ENCODE measurements around the gene ACBD3.

The ACBD3 gene

GRCh38 chr1:226201029-226201593 is 14.6 kb upstream of the ACBD3 start:
- peak in 1 of 5 donors; percentile 11 for DNase-seq

GRCh38 chr1:226199971-226200370 is 13.4 kb upstream of the ACBD3 start:
- DNase-seq = no peak

GRCh38 chr1:226195144-226195543 is 8.6 kb upstream of the ACBD3 start:
- DNase-seq = no peak

GRCh38 chr1:226187380-226187779 is 839 bp upstream of the ACBD3 start:
- no peak for DNase-seq

- no peak for DNase-seq
Measured at GRCh38 chr1:226187019-226187322, 430 bp upstream of the ACBD3 start.

- DNase-seq = no peak
Measured at GRCh38 chr1:226185141-226186036, 1.2 kb downstream of the ACBD3 start.

- no peak for DNase-seq
Measured at GRCh38 chr1:226181996-226182714, 4.4 kb downstream of the ACBD3 start.

GRCh38 chr1:226176870-226177269 is 9.7 kb downstream of the ACBD3 start:
- no peak for DNase-seq

GRCh38 chr1:226172589-226172988 is 14.0 kb downstream of the ACBD3 start:
- no peak for DNase-seq

- DNase-seq = no peak
Measured at GRCh38 chr1:226166341-226166740, 20.2 kb downstream of the ACBD3 start.

GRCh38 chr1:226164154-226164553 is 22.4 kb downstream of the ACBD3 start:
- DNase-seq = no peak

- DNase-seq = no peak
Measured at GRCh38 chr1:226162898-226163297, 23.6 kb downstream of the ACBD3 start.

GRCh38 chr1:226158983-226159382 is 27.6 kb downstream of the ACBD3 start:
- DNase-seq = no peak

GRCh38 chr1:226158457-226158856 is 28.1 kb downstream of the ACBD3 start:
- no peak for DNase-seq

GRCh38 chr1:226157761-226158316 is 28.7 kb downstream of the ACBD3 start:
- no peak for DNase-seq

GRCh38 chr1:226154593-226154992 is 31.9 kb downstream of the ACBD3 start:
- no peak for DNase-seq

GRCh38 chr1:226149806-226150205 is 36.7 kb downstream of the ACBD3 start:
- DNase-seq = no peak

- no peak for DNase-seq
Measured at GRCh38 chr1:226148121-226148648, 38.4 kb downstream of the ACBD3 start.

- no peak for DNase-seq
Measured at GRCh38 chr1:226144045-226144444, 42.5 kb downstream of the ACBD3 start.

GRCh38 chr1:226135709-226136108 is 50.8 kb downstream of the ACBD3 start:
- DNase-seq = no peak

GRCh38 chr1:226135059-226135651 is 51.4 kb downstream of the ACBD3 start:
- DNase-seq = no peak

- no peak for DNase-seq
Measured at GRCh38 chr1:226134170-226135058, 52.1 kb downstream of the ACBD3 start.

Data from T-helper 1 cell (primary cell).